Esophagus squamous epithelium (tissue), 4 donors: Measurements from ENCODE around the gene ISOC2.

Experiments used
- CTCF ChIP-seq, 6 experiments: fragments of 450-650 bp in 4 of 6; fragments of 200-600 bp in 2 of 6; sonication (generic) in 2 of 6; IDR thresholded peaks; one replicate each; pipeline ENCODE4 v1.5.1; 2016 to 2019; ENCODE audit warnings: antibody characterized with exemption in 6 of 6, mild to moderate bottlenecking in 4 of 6, moderate library complexity in 4 of 6
- POLR2A ChIP-seq, 4 donors: fragments of 450-650 bp; IDR thresholded peaks; one replicate each; pipeline ENCODE4 v1.6.1; 2017; ENCODE audit warnings: antibody characterized with exemption in 4 of 4, mild to moderate bottlenecking in 4 of 4, moderate library complexity in 3 of 4

- TF ChIP-seq POLR2A (IDR thresholded peaks at IDR 0.05), result no peak
- TF ChIP-seq CTCF (IDR thresholded peaks at IDR 0.05), result no peak
Measured at GRCh38 chr19:55471266-55471665, 9.8 kb upstream of the ISOC2 start.
